HEK293 (cell line): ENCODE results near the gene SYNGAP1.
A peak's percentile ranks its signal among the peaks of the same experiment; 100 is the strongest.

Experiments used
- TSHZ1 ChIP-seq: fragments of 450-650 bp; formaldehyde crosslinking; IDR thresholded peaks from 2 replicates; pipeline ENCODE4 v1.5.1; 2016; ENCODE audit warnings: missing biosample characterization, missing genetic modification characterization, borderline replicate concordance
- ZBTB17 ChIP-seq: fragments of 450-650 bp; formaldehyde crosslinking; IDR thresholded peaks from 2 replicates; pipeline ENCODE4 v1.5.1; 2016; ENCODE audit warnings: missing biosample characterization, missing genetic modification characterization
- ZNF239 ChIP-seq: fragments of 450-650 bp; formaldehyde crosslinking; IDR thresholded peaks from 2 replicates; pipeline ENCODE4 v1.5.1; 2016; ENCODE audit warnings: missing biosample characterization, missing genetic modification characterization
- ZNF654 ChIP-seq: fragments of 450-650 bp; formaldehyde crosslinking; IDR thresholded peaks from 2 replicates; pipeline ENCODE4 v1.5.1; 2016; ENCODE audit warnings: low read depth, missing biosample characterization, missing genetic modification characterization
- ZNF658 ChIP-seq: fragments of 450-650 bp; formaldehyde crosslinking; IDR thresholded peaks from 2 replicates; pipeline ENCODE4; 2016; ENCODE audit warnings: missing biosample characterization, missing genetic modification characterization
- ZNF670 ChIP-seq: fragments of 450-650 bp; formaldehyde crosslinking; IDR thresholded peaks from 2 replicates; pipeline ENCODE4 v1.5.1; 2016; ENCODE audit warnings: missing biosample characterization, missing genetic modification characterization, low read depth
- TF ChIP-seq, protein P1 (sequence below): fragments of 450-650 bp; formaldehyde crosslinking; IDR thresholded peaks from 2 replicates; pipeline ENCODE4 v1.5.1; 2016; ENCODE audit warnings: missing biosample characterization, missing genetic modification characterization

GRCh38 chr6:33417128-33417902, 2.5 kb upstream of the SYNGAP1 start:
- TF ChIP-seq ZNF670 (tag by site-specific recombination) = no peak
- no peak for TF ChIP-seq ZNF239 (tag by site-specific recombination)
- TF ChIP-seq, protein P1, sequence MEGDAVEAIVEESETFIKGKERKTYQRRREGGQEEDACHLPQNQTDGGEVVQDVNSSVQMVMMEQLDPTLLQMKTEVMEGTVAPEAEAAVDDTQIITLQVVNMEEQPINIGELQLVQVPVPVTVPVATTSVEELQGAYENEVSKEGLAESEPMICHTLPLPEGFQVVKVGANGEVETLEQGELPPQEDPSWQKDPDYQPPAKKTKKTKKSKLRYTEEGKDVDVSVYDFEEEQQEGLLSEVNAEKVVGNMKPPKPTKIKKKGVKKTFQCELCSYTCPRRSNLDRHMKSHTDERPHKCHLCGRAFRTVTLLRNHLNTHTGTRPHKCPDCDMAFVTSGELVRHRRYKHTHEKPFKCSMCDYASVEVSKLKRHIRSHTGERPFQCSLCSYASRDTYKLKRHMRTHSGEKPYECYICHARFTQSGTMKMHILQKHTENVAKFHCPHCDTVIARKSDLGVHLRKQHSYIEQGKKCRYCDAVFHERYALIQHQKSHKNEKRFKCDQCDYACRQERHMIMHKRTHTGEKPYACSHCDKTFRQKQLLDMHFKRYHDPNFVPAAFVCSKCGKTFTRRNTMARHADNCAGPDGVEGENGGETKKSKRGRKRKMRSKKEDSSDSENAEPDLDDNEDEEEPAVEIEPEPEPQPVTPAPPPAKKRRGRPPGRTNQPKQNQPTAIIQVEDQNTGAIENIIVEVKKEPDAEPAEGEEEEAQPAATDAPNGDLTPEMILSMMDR = no peak
- no peak for TF ChIP-seq ZNF654 (tag by site-specific recombination)
- TF ChIP-seq TSHZ1 (tag by site-specific recombination) = no peak
- peak; percentile 2; the same call in 1 of the 2 replicates for TF ChIP-seq ZBTB17
- no peak for TF ChIP-seq ZNF658
